Measurements from ENCODE around the gene CLEC6A. TPM values are rescaled to one million over a fixed set of nuclear protein-coding genes. Genes with fewer than 3 reads are reported as not detected.
"Not testable (repeated sequence)": the region's sequence is repeated elsewhere in the genome, so short reads cannot be mapped to it uniquely, and the experiment has no call there.

The CLEC6A gene
- total RNA-seq (2012; rRNA removed): not detected in 2 replicates

DNA sequence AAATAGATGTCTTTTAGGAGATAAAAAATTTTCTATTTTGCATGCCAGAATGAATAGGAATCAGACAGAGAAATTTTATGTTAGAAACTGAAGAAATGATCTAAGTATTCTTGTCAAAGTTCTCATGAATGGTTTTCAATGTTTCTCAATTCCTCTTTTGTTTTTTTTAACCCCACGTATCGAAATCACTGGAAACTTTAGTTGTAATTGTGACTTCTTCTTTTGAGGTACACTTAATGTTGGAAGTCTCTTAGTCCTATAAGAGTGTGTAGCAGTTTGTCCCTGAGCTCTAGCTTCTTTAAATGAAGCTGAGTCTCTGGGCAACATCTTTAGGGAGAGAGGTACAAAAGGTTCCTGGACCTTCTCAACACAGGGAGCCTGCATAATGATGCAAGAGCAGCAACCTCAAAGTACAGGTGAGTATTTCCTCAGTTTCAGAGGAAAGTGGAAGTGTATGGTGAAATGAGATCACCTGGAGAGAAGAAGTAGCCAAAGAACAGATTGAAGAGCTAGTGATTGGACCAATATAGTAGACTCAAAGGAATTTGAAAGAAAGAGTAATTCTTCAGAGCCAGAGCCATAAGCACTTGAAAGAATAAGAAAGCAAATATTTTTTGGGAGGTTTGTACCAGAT lies at the start of gene CLEC6A:
Gene CLEC6A (plus strand): TSS at position 236 of the 634 bp plus-strand sequence. CDS start 150 bp downstream, at position 386.
- Histone ChIP-seq H3K4me3 (ENCODE audit: low read length) (no peak within 1 kb of the TSS), H3K9ac (ENCODE audit: low read depth, low read length) (no peak within 1 kb of the TSS), H3K4me1 (ENCODE audit: control insufficient read depth, insufficient read depth, low read length) (no peaks in the 10 kb centered on the region), H3K27me3 (ENCODE audit: control insufficient read depth, insufficient read depth, low read length) (no peaks in the 10 kb centered on the region), H3K9me3 (replicated peaks; ENCODE audit: low read length) (no peaks in the 10 kb centered on the region), H3K4me2 (ENCODE audit: low read length) (no peak within 1 kb of the TSS), H3K36me3 (ENCODE audit: insufficient read depth, low read length) (no peaks in the 10 kb centered on the region)

DNA sequence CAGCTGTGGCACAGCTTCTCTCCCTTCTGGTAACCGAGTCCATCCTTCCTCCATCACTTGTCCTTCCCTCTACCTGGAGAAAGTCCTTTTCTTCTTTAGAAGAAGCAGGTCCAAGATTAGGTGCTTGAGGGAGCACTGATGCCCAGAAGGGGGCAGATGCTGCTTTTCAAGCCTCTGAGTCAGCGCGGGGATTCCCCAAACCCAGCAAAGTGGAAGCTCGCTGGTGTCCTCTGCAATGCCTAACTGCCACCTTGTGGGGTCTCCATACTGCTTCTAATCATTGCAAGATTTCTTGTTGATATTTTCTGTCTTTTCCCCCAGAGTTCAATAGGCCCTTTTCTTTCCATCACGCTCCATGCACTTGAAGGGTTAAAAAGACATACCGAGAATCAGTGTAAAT lies 36.2 kb upstream of the CLEC6A start:
- H3K4me3 ChIP-seq (ENCODE audit: low read length); H3K27me3 ChIP-seq (ENCODE audit: control insufficient read depth, insufficient read depth, low read length): not testable (repeated sequence)

DNA sequence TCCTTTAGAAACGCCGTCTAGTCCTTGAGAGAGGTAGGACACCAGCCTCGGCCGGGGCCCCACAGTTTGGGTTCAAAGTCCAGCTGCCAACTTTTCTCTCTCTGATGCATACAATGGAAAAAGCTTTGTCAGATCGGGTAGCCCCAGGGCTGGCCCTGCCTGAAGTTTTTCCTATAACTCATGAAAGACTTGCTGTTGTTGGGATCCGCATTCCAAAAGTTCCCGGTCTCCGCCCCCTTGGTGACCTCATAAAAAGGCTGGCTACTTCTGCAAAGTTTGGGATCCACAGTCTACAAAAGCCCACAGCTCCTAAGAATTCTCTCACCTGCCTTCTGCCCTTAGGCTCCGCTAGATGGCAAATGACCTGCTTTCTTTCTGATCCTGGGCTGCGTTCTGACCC lies 35.3 kb upstream of the CLEC6A start:
- no peaks in the 10 kb centered on the region for H3K9me3 ChIP-seq (replicated peaks; ENCODE audit: low read length)
- no peak overlapping the region for H3K9ac ChIP-seq (ENCODE audit: low read depth, low read length)
- H3K27me3 ChIP-seq (ENCODE audit: control insufficient read depth, insufficient read depth, low read length): no peaks in the 10 kb centered on the region
- H3K4me3 ChIP-seq (ENCODE audit: low read length): no peak overlapping the region
- no peaks in the 10 kb centered on the region for H3K4me1 ChIP-seq (ENCODE audit: control insufficient read depth, insufficient read depth, low read length)
- H3K4me2 ChIP-seq (ENCODE audit: low read length): no peak overlapping the region
- H3K36me3 ChIP-seq (ENCODE audit: insufficient read depth, low read length): no peaks in the 10 kb centered on the region

More for the DNA sequence above, 36.2 kb upstream of the CLEC6A start:
- H3K9me3 ChIP-seq (replicated peaks; ENCODE audit: low read length); H3K9ac ChIP-seq (ENCODE audit: low read depth, low read length); H3K4me2 ChIP-seq (ENCODE audit: low read length); H3K36me3 ChIP-seq (ENCODE audit: insufficient read depth, low read length); H3K4me1 ChIP-seq (ENCODE audit: control insufficient read depth, insufficient read depth, low read length): not testable (repeated sequence)

- H3K9me3 ChIP-seq (replicated peaks; ENCODE audit: low read length); H3K9ac ChIP-seq (ENCODE audit: low read depth, low read length); H3K4me1 ChIP-seq (ENCODE audit: control insufficient read depth, insufficient read depth, low read length); H3K36me3 ChIP-seq (ENCODE audit: insufficient read depth, low read length); H3K4me2 ChIP-seq (ENCODE audit: low read length); H3K4me3 ChIP-seq (ENCODE audit: low read length); H3K27me3 ChIP-seq (ENCODE audit: control insufficient read depth, insufficient read depth, low read length): not testable (repeated sequence)
Observed at GRCh38 chr12:8444536-8445278, 11.1 kb upstream of the CLEC6A start.

DNA sequence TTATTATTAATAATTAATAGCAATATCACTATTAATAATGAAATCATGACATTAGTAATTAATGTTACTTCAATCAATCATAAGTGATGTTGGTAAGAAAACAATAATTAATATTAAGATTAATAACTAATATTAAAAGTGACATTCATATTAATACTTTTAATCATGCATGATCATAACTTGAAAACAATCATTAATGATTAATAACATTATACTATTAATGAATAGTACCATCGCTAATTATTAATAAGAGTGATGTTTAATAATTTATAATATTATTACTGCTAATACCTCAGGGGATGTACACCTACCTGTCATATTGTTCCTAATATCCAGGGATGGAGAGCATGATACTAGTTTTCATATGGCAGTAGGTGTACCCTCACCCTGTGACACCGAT lies 10.0 kb upstream of the CLEC6A start:
- no peaks in the 10 kb centered on the region for H3K36me3 ChIP-seq (ENCODE audit: insufficient read depth, low read length)
- no peaks in the 10 kb centered on the region for H3K27me3 ChIP-seq (ENCODE audit: control insufficient read depth, insufficient read depth, low read length)
- no peak overlapping the region for H3K4me2 ChIP-seq (ENCODE audit: low read length)
- H3K9me3 ChIP-seq (replicated peaks; ENCODE audit: low read length): no peaks in the 10 kb centered on the region
- no peak overlapping the region for H3K4me3 ChIP-seq (ENCODE audit: low read length)
- no peak overlapping the region for H3K9ac ChIP-seq (ENCODE audit: low read depth, low read length)
- H3K4me1 ChIP-seq (ENCODE audit: control insufficient read depth, insufficient read depth, low read length): no peaks in the 10 kb centered on the region

GRCh38 chr12:8446642-8447547 lies 8.9 kb upstream of the CLEC6A start:
- H3K4me3 ChIP-seq (ENCODE audit: low read length): no peak overlapping the region

GRCh38 chr12:8449355-8449859 lies 6.4 kb upstream of the CLEC6A start:
- no peak overlapping the region for H3K4me3 ChIP-seq (ENCODE audit: low read length)
- H3K27me3 ChIP-seq (ENCODE audit: control insufficient read depth, insufficient read depth, low read length): no peaks in the 10 kb centered on the region

More at GRCh38 chr12:8446642-8447547, 8.9 kb upstream of the CLEC6A start:
- Histone ChIP-seq H3K9ac (ENCODE audit: low read depth, low read length) (no peak overlapping the region), H3K36me3 (ENCODE audit: insufficient read depth, low read length) (no peaks in the 10 kb centered on the region), H3K27me3 (ENCODE audit: control insufficient read depth, insufficient read depth, low read length) (no peaks in the 10 kb centered on the region), H3K4me1 (ENCODE audit: control insufficient read depth, insufficient read depth, low read length) (no peaks in the 10 kb centered on the region), H3K9me3 (replicated peaks; ENCODE audit: low read length) (no peaks in the 10 kb centered on the region), H3K4me2 (ENCODE audit: low read length) (no peak overlapping the region)

DNA sequence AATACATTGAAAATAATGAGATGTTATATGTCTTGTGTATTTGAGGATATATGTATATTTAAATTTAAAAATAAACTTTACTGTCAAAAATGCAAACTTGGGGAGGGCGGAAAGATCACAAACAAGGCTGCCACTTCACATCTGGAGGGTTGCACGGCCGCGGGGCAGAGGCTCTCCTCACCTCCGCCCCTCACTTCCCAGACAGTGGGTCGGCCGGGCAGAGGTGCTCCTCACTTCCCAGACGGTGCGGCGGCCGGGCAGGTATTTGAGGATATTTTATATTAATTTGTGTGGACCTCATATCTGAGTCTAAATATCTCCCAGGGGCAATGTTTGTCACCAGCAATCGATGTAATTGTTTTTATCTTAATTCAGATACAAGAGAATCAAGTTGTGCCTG lies 3.7 kb upstream of the CLEC6A start:
- Histone ChIP-seq H3K27me3 (ENCODE audit: control insufficient read depth, insufficient read depth, low read length) (no peaks in the 10 kb centered on the region), H3K9ac (ENCODE audit: low read depth, low read length) (no peak overlapping the region), H3K4me3 (ENCODE audit: low read length) (no peak overlapping the region), H3K4me1 (ENCODE audit: control insufficient read depth, insufficient read depth, low read length) (no peaks in the 10 kb centered on the region), H3K36me3 (ENCODE audit: insufficient read depth, low read length) (no peaks in the 10 kb centered on the region), H3K9me3 (replicated peaks; ENCODE audit: low read length) (no peaks in the 10 kb centered on the region), H3K4me2 (ENCODE audit: low read length) (no peak overlapping the region)

More at GRCh38 chr12:8449355-8449859, 6.4 kb upstream of the CLEC6A start:
- Histone ChIP-seq H3K4me1 (ENCODE audit: control insufficient read depth, insufficient read depth, low read length) (no peaks in the 10 kb centered on the region), H3K36me3 (ENCODE audit: insufficient read depth, low read length) (no peaks in the 10 kb centered on the region), H3K9ac (ENCODE audit: low read depth, low read length) (no peak overlapping the region), H3K9me3 (replicated peaks; ENCODE audit: low read length) (no peaks in the 10 kb centered on the region), H3K4me2 (ENCODE audit: low read length) (no peak overlapping the region)

DNA sequence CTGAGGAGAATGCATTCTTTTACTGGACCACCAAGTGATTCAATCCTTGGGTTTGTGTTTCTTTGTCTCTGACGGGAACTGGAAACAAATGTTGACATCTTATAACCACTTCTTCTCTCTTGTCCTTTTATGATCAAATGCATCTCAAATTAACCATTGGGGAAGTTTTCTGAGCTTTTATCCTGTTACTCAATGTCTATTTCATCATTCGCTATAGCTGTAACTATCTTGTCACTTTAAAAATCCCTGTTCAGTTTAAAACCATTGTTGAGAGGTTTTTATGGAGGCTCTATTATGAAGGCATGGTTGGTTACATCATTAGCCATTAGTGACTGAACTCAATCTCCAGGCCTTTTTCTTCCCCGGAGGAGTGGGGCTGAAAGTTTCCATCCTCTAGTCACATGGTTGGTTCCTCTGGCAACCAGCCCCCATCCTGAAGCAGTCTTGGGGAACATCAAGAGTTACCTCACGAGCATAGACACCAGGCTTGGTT lies 2.7 kb upstream of the CLEC6A start:
- Histone ChIP-seq H3K9ac (ENCODE audit: low read depth, low read length) (no peak overlapping the region), H3K4me2 (ENCODE audit: low read length) (no peak overlapping the region), H3K36me3 (ENCODE audit: insufficient read depth, low read length) (no peaks in the 10 kb centered on the region), H3K27me3 (ENCODE audit: control insufficient read depth, insufficient read depth, low read length) (no peaks in the 10 kb centered on the region), H3K4me1 (ENCODE audit: control insufficient read depth, insufficient read depth, low read length) (no peaks in the 10 kb centered on the region), H3K4me3 (ENCODE audit: low read length) (no peak overlapping the region), H3K9me3 (replicated peaks; ENCODE audit: low read length) (no peaks in the 10 kb centered on the region)

DNA sequence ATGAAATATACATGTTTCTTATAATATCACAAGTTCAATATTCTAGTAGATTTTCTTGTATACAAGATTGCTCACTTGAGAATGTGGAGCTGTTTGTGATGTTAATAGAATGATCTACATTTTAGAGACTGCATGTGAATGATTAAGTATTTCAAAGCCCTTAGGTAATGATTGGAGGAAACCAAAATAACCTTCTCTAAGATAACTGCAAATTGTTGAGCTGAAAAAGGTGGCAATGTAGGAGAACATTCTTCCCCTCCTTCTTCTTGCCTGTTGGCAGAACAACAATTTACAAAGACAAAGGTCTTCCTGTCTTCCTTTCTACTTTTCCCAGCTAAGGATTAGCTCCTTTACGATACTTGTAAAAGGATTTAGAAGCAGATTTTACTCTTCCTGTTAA lies 2.0 kb upstream of the CLEC6A start:
- Histone ChIP-seq H3K4me2 (ENCODE audit: low read length) (no peak overlapping the region), H3K36me3 (ENCODE audit: insufficient read depth, low read length) (no peaks in the 10 kb centered on the region), H3K4me3 (ENCODE audit: low read length) (no peak overlapping the region), H3K9me3 (replicated peaks; ENCODE audit: low read length) (no peaks in the 10 kb centered on the region), H3K4me1 (ENCODE audit: control insufficient read depth, insufficient read depth, low read length) (no peaks in the 10 kb centered on the region), H3K27me3 (ENCODE audit: control insufficient read depth, insufficient read depth, low read length) (no peaks in the 10 kb centered on the region), H3K9ac (ENCODE audit: low read depth, low read length) (no peak overlapping the region)

DNA sequence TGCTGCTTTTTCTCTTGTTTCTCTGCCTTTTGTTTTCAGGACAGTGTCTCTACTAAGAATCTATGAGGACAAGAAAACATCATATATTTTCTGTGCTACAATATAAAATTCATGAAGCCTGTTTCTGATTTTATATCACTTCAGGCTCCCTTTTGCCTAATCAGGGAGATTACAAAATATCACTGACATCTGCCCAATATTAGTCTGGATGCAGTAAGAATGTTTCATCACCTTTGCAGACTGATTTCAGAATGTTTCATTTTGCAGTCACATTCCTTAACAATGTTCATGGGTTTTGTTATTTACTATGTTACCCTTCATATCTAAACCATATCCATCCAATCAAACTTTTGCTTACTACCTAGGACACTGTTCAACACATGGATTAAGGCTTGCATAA lies 491 bp upstream of the CLEC6A start:
- Histone ChIP-seq H3K4me2 (ENCODE audit: low read length) (no peak overlapping the region), H3K4me1 (ENCODE audit: control insufficient read depth, insufficient read depth, low read length) (no peaks in the 10 kb centered on the region)

More for the DNA sequence above, 491 bp upstream of the CLEC6A start:
- Histone ChIP-seq H3K4me3 (ENCODE audit: low read length) (no peak overlapping the region), H3K9ac (ENCODE audit: low read depth, low read length) (no peak overlapping the region), H3K9me3 (replicated peaks; ENCODE audit: low read length) (no peaks in the 10 kb centered on the region), H3K27me3 (ENCODE audit: control insufficient read depth, insufficient read depth, low read length) (no peaks in the 10 kb centered on the region), H3K36me3 (ENCODE audit: insufficient read depth, low read length) (no peaks in the 10 kb centered on the region)

All from skeletal muscle satellite cell (primary cell).